HCT116 (cell line): ENCODE data around the gene DCTD. TPM values are rescaled to one million over a fixed set of nuclear protein-coding genes. Genes with fewer than 3 reads are reported as not detected.

Experiments
- ATAC-seq: fragments of 200-7000 bp; cut with Tn5 transposase; 2 replicates; pipeline ENCODE4 v1.9.1; 2020; ENCODE audit warnings: mild to moderate bottlenecking, moderate library complexity
- BruUV-seq: library from RNA; stranded (reverse); fragments of 400-500 nt; replicated peaks from 2 replicates; lab custom pipeline; 2021; lab: Mats Ljungman, UMichigan
- CTCF ChIA-PET: fragments of 300-600 bp; sonication (Branson Sonifier 250); formaldehyde crosslinking; loops from one replicate; lab custom pipeline; 2021; ENCODE audit warnings: antibody characterized with exemption; lab: Charles Lee
- POLR2A ChIA-PET: fragments of 300-600, 350-600 bp; sonication (Branson Sonifier 250); formaldehyde crosslinking; loops from one replicate; lab custom pipeline; 2021; ENCODE audit warnings: antibody characterized with exemption; lab: Charles Lee
- RAD21 ChIA-PET, 2 experiments: fragments of 300-600 bp; sonication (Branson Sonifier 250); formaldehyde crosslinking; loops; one replicate each; lab custom pipeline; 2023; ENCODE audit warnings: low total read pairs in 2 of 2; ENCODE audit not compliant: uncharacterized antibody in 2 of 2, unreplicated experiment in 2 of 2, low non-redundant PET in 1 of 2; lab: Charles Lee
- DNase-seq: peaks from one replicate; pipeline ENCODE4 v3.0.0-alpha.2; 2010; ENCODE audit warnings: low read depth, low spot score
- H2AFZ ChIP-seq: fragments of 200-600 bp; shearing (Covaris generic), sonication (generic); 2 replicates; pipeline ENCODE4 v1.6.1; 2017; ENCODE audit warnings: low read depth, mixed run types, mixed read lengths, antibody characterized with exemption, low read length; ENCODE audit not compliant: poor library complexity, severe bottlenecking
- H3K27ac ChIP-seq: 2 replicates; pipeline ENCODE4 v1.5.1; 2012; ENCODE audit warnings: low read depth, low read length
- H3K27me3 ChIP-seq: fragments of 200-600 bp; sonication (generic); 2 replicates; pipeline ENCODE4 v1.6.1; 2016; ENCODE audit warnings: mixed run types, low read length, mixed read lengths; ENCODE audit not compliant: insufficient read depth
- H3K36me3 ChIP-seq, 2 experiments: fragments of 200-500 bp in 1 of 2; fragments of 200-600 bp in 1 of 2; sonication (Bioruptor generic) in 1 of 2; sonication (generic) in 1 of 2; 2 replicates each; pipeline versions ENCODE4 v1.5.1 to v1.6.1; 2014 to 2016; ENCODE audit warnings: low read length in 2 of 2, inconsistent platforms in 1 of 2, mixed read lengths in 1 of 2, mixed run types in 1 of 2; ENCODE audit not compliant: insufficient read depth in 2 of 2, control insufficient read depth in 1 of 2
- H3K4me1 ChIP-seq, 2 experiments: fragments of 200-600 bp in 1 of 2; sonication (generic) in 1 of 2; 2 replicates each; pipeline versions ENCODE4 v1.5.1 to v1.6.1; 2012 to 2017; ENCODE audit warnings: low read length in 2 of 2, inconsistent platforms in 1 of 2, mild to moderate bottlenecking in 1 of 2, mixed read lengths in 1 of 2, mixed run types in 1 of 2, moderate library complexity in 1 of 2; ENCODE audit not compliant: insufficient read depth in 2 of 2, control insufficient read depth in 1 of 2
- H3K4me2 ChIP-seq: fragments of 200-600 bp; sonication (generic); 2 replicates; pipeline ENCODE4 v1.6.1; 2017; ENCODE audit warnings: mixed run types, low read length, mixed read lengths
- H3K4me3 ChIP-seq, 2 experiments: fragments of 200-600 bp in 1 of 2; sonication (generic) in 1 of 2; replicated peaks in 1 of 2; 2 replicates each; pipeline ENCODE4 v1.5.1; 2011 to 2016; ENCODE audit warnings: low read length in 2 of 2, control low read depth in 1 of 2, low read depth in 1 of 2, mild to moderate bottlenecking in 1 of 2, mixed read lengths in 1 of 2, mixed run types in 1 of 2
- H3K79me2 ChIP-seq: fragments of 200-600 bp; sonication (generic); 2 replicates; pipeline ENCODE4 v1.6.1; 2017; ENCODE audit warnings: mild to moderate bottlenecking, mixed run types, low read length, moderate library complexity, mixed read lengths; ENCODE audit not compliant: insufficient read depth
- H3K9ac ChIP-seq: fragments of 200-600 bp; sonication (generic); 2 replicates; pipeline ENCODE4 v1.6.1; 2016; ENCODE audit warnings: low read length, mixed read lengths
- H3K9me2 ChIP-seq: fragments of 200-600 bp; sonication (generic), shearing (Covaris generic); 2 replicates; pipeline ENCODE4 v1.6.1; 2017; ENCODE audit warnings: mixed run types, mild to moderate bottlenecking, moderate library complexity; ENCODE audit not compliant: insufficient read depth
- H3K9me3 ChIP-seq, 2 experiments: fragments of 200-500 bp in 1 of 2; fragments of 200-600 bp in 1 of 2; sonication (Bioruptor generic) in 1 of 2; sonication (generic) in 1 of 2; 2 replicates each; pipeline ENCODE4 v1.6.1; 2014 to 2017; ENCODE audit warnings: low read length in 2 of 2, mixed read lengths in 2 of 2, inconsistent platforms in 1 of 2, low read depth in 1 of 2, mild to moderate bottlenecking in 1 of 2, mixed run types in 1 of 2, moderate library complexity in 1 of 2; ENCODE audit not compliant: control insufficient read depth in 1 of 2, insufficient read depth in 1 of 2
- H4K20me1 ChIP-seq: fragments of 200-600 bp; sonication (generic), shearing (Covaris generic); 2 replicates; pipeline ENCODE4 v1.6.1; 2017; ENCODE audit warnings: mixed run types, mild to moderate bottlenecking, moderate library complexity; ENCODE audit not compliant: insufficient read depth
- CEBPB ChIP-seq: IDR thresholded peaks from 2 replicates; pipeline ENCODE4 v1.6.1; 2012; ENCODE audit warnings: low read depth
- FOSL1 ChIP-seq: IDR thresholded peaks from 2 replicates; pipeline ENCODE4 v1.6.1; 2012; ENCODE audit warnings: low read depth
- POLR2A ChIP-seq: IDR thresholded peaks from 2 replicates; pipeline ENCODE4 v1.7.0; 2011; ENCODE audit warnings: borderline replicate concordance; ENCODE audit not compliant: insufficient read depth, insufficient read length; ENCODE audit errors: extremely low read depth
- RAD21 ChIP-seq: IDR thresholded peaks from 2 replicates; pipeline ENCODE4 v1.6.1; 2012; ENCODE audit warnings: low read depth, mild to moderate bottlenecking
- SIN3A ChIP-seq: IDR thresholded peaks from 2 replicates; pipeline ENCODE4 v1.6.1; 2012; ENCODE audit warnings: low read depth
- SP1 ChIP-seq: IDR thresholded peaks from 2 replicates; pipeline ENCODE4 v1.6.1; 2012; ENCODE audit warnings: low read depth
- ZNF274 ChIP-seq: fragments of 200-500 bp; sonication (Bioruptor generic); IDR thresholded peaks from 2 replicates; pipeline ENCODE4 v1.6.1; 2014; ENCODE audit warnings: mild to moderate bottlenecking, low read depth, low read length, inconsistent platforms
- intact Hi-C: fragments of 100-400 bp; cut with micrococcal nuclease; formaldehyde crosslinking; loops from 2 replicates; pipeline ENCODE4 v1.10.0; 2022
- total RNA-seq: library from RNA; stranded (reverse); gene quantifications from one replicate; pipeline ENCODE4 v1.2.1, GENCODE V29; 2021; ENCODE audit not compliant: unreplicated experiment
- TF ChIP-seq, protein P1 (sequence below): IDR thresholded peaks from 2 replicates; pipeline ENCODE4 v1.6.1; 2012
- TF ChIP-seq, protein P2 (sequence below): IDR thresholded peaks from 2 replicates; pipeline ENCODE4 v1.6.1; 2012; ENCODE audit warnings: low read depth
- TF ChIP-seq, protein P3 (sequence below): IDR thresholded peaks from 2 replicates; pipeline ENCODE4 v1.6.1; 2011; ENCODE audit warnings: mild to moderate bottlenecking, low read length, moderate library complexity; ENCODE audit not compliant: insufficient replicate concordance; ENCODE audit errors: extremely low read depth

DCTD gene
- total RNA-seq, 1 experiment from 2014 or later, result 96.3 TPM

DNA sequence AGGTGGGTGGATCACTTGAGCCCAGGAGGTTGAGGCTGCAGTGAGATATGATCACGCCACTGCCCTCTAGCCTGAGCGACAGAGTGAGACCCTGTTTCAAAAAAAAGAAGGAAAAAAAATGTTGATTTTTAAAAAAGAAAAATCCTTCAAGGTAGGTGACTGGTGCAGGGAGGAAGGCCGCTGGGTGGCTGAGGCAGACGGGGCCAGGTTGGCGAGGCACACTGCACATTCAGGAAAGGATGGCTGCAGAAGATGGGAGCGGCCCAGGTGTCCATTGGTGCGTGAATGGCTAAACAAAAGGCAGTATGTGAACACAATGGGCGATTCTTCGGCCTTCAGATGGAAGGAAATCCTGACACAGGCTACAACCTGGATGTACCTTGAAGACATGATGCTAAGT lies 30.4 kb downstream of the DCTD start:
- ATAC-seq (no peak), DNase-seq (no peak)
- no peak for TF ChIP-seq SIN3A
- TF ChIP-seq, protein P1, sequence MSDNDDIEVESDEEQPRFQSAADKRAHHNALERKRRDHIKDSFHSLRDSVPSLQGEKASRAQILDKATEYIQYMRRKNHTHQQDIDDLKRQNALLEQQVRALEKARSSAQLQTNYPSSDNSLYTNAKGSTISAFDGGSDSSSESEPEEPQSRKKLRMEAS, result no peak
- TF ChIP-seq SP1, result no peak
- no peak for TF ChIP-seq POLR2A
- TF ChIP-seq, protein P2, sequence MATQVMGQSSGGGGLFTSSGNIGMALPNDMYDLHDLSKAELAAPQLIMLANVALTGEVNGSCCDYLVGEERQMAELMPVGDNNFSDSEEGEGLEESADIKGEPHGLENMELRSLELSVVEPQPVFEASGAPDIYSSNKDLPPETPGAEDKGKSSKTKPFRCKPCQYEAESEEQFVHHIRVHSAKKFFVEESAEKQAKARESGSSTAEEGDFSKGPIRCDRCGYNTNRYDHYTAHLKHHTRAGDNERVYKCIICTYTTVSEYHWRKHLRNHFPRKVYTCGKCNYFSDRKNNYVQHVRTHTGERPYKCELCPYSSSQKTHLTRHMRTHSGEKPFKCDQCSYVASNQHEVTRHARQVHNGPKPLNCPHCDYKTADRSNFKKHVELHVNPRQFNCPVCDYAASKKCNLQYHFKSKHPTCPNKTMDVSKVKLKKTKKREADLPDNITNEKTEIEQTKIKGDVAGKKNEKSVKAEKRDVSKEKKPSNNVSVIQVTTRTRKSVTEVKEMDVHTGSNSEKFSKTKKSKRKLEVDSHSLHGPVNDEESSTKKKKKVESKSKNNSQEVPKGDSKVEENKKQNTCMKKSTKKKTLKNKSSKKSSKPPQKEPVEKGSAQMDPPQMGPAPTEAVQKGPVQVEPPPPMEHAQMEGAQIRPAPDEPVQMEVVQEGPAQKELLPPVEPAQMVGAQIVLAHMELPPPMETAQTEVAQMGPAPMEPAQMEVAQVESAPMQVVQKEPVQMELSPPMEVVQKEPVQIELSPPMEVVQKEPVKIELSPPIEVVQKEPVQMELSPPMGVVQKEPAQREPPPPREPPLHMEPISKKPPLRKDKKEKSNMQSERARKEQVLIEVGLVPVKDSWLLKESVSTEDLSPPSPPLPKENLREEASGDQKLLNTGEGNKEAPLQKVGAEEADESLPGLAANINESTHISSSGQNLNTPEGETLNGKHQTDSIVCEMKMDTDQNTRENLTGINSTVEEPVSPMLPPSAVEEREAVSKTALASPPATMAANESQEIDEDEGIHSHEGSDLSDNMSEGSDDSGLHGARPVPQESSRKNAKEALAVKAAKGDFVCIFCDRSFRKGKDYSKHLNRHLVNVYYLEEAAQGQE, result no peak
- no peak for TF ChIP-seq ZNF274
- no peak for TF ChIP-seq RAD21
- no peak for TF ChIP-seq FOSL1
- TF ChIP-seq, protein P3, sequence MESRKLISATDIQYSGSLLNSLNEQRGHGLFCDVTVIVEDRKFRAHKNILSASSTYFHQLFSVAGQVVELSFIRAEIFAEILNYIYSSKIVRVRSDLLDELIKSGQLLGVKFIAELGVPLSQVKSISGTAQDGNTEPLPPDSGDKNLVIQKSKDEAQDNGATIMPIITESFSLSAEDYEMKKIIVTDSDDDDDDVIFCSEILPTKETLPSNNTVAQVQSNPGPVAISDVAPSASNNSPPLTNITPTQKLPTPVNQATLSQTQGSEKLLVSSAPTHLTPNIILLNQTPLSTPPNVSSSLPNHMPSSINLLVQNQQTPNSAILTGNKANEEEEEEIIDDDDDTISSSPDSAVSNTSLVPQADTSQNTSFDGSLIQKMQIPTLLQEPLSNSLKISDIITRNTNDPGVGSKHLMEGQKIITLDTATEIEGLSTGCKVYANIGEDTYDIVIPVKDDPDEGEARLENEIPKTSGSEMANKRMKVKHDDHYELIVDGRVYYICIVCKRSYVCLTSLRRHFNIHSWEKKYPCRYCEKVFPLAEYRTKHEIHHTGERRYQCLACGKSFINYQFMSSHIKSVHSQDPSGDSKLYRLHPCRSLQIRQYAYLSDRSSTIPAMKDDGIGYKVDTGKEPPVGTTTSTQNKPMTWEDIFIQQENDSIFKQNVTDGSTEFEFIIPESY, result no peak
- TF ChIP-seq CEBPB, result no peak
- no peaks in the 10 kb centered on the region for H3K9me2 ChIP-seq
- ChIA-PET POLR2A (no interaction called here), RAD21 (no interaction called here), CTCF (no interaction called here)
- no peak overlapping the region for H3K27ac ChIP-seq
- no peak overlapping the region for H3K9ac ChIP-seq
- no peaks in the 10 kb centered on the region for H3K79me2 ChIP-seq
- no peaks in the 10 kb centered on the region for H3K4me1 ChIP-seq
- no peak overlapping the region for H3K4me3 ChIP-seq
- no peaks in the 10 kb centered on the region for H4K20me1 ChIP-seq
- peaks cover 15 to 16% of the 10 kb centered on the region in 2 experiments; a peak in 3 of 4 replicates for H3K9me3 ChIP-seq
- H3K4me2 ChIP-seq, result no peak overlapping the region
- H3K36me3 ChIP-seq, result peaks cover 6 to 65% of the 10 kb centered on the region in 2 experiments
- no peaks in the 10 kb centered on the region for H3K27me3 ChIP-seq
- H2AFZ ChIP-seq, result no peak overlapping the region
- intact Hi-C loops, result no loop called here
- no TSS peak for BruUV-seq
